HEK293 (cell line): ENCODE results near the gene TCEAL5.
"Not testable (repeated sequence)": the region's sequence is repeated elsewhere in the genome, so short reads cannot be mapped to it uniquely, and the experiment has no call there.

Experiments used
- CTCF ChIA-PET: fragments of 350-600 bp; formaldehyde crosslinking; extraction: SDS; loops from one replicate; lab custom pipeline; 2021; ENCODE audit warnings: antibody characterized with exemption; lab: Yijun Ruan, JAX
- POLR2A ChIA-PET: fragments of 300-600 bp; formaldehyde crosslinking; extraction: SDS; loops from one replicate; lab custom pipeline; 2020; ENCODE audit warnings: antibody characterized with exemption, inconsistent platforms; lab: Yijun Ruan, JAX
- H3K27ac ChIP-seq: fragments of 200-500 bp; sonication (Bioruptor generic); 2 replicates; pipeline ENCODE4 v1.5.1; 2014; ENCODE audit warnings: low read depth, low read length, control low read depth, inconsistent platforms; ENCODE audit errors: extremely low read depth
- H3K36me3 ChIP-seq, 2 experiments: fragments of 200-500 bp in 1 of 2; sonication (Bioruptor generic) in 1 of 2; 1 replicate in 1 of 2; 2 replicates in 1 of 2; pipeline ENCODE4 v1.5.1; 2014 to 2017; ENCODE audit warnings: inconsistent platforms in 2 of 2, low read length in 2 of 2; ENCODE audit not compliant: control insufficient read depth in 2 of 2, insufficient read depth in 1 of 2
- H3K4me1 ChIP-seq: fragments of 200-500 bp; sonication (Bioruptor generic); 2 replicates; pipeline ENCODE4 v1.5.1; 2014; ENCODE audit warnings: mild to moderate bottlenecking, low read length, inconsistent platforms; ENCODE audit not compliant: control insufficient read depth, insufficient read depth
- H3K4me3 ChIP-seq: 2 replicates; pipeline ENCODE4 v1.5.1; 2011; ENCODE audit warnings: low read depth, mild to moderate bottlenecking, control low read depth, low read length, moderate library complexity
- H3K9me3 ChIP-seq: fragments of 200-500 bp; sonication (Bioruptor generic); 2 replicates; pipeline ENCODE4 v1.5.1; 2014; ENCODE audit warnings: low read depth, low read length, inconsistent platforms; ENCODE audit not compliant: control insufficient read depth, insufficient read depth
- ZNF146 ChIP-seq: fragments of 450-650 bp; formaldehyde crosslinking; IDR thresholded peaks from 2 replicates; pipeline ENCODE4 v1.5.1; 2016; ENCODE audit warnings: missing biosample characterization, missing genetic modification characterization
- ZNF280D ChIP-seq: fragments of 450-650 bp; formaldehyde crosslinking; IDR thresholded peaks from 2 replicates; pipeline ENCODE4 v1.5.1; 2016; ENCODE audit warnings: missing biosample characterization, missing genetic modification characterization
- ZNF335 ChIP-seq: fragments of 450-650 bp; formaldehyde crosslinking; conservative IDR thresholded peaks from 2 replicates; pipeline ENCODE4 v1.5.1; 2016; ENCODE audit warnings: missing biosample characterization, missing genetic modification characterization
- ZNF792 ChIP-seq: fragments of 450-650 bp; formaldehyde crosslinking; IDR thresholded peaks from 2 replicates; pipeline ENCODE4 v1.5.1; 2016; ENCODE audit warnings: missing biosample characterization, missing genetic modification characterization
- TF ChIP-seq, protein P1 (sequence below): fragments of 450-650 bp; formaldehyde crosslinking; IDR thresholded peaks from 2 replicates; pipeline ENCODE4 v1.5.1; 2016; ENCODE audit warnings: missing biosample characterization, missing genetic modification characterization

The TCEAL5 gene

DNA sequence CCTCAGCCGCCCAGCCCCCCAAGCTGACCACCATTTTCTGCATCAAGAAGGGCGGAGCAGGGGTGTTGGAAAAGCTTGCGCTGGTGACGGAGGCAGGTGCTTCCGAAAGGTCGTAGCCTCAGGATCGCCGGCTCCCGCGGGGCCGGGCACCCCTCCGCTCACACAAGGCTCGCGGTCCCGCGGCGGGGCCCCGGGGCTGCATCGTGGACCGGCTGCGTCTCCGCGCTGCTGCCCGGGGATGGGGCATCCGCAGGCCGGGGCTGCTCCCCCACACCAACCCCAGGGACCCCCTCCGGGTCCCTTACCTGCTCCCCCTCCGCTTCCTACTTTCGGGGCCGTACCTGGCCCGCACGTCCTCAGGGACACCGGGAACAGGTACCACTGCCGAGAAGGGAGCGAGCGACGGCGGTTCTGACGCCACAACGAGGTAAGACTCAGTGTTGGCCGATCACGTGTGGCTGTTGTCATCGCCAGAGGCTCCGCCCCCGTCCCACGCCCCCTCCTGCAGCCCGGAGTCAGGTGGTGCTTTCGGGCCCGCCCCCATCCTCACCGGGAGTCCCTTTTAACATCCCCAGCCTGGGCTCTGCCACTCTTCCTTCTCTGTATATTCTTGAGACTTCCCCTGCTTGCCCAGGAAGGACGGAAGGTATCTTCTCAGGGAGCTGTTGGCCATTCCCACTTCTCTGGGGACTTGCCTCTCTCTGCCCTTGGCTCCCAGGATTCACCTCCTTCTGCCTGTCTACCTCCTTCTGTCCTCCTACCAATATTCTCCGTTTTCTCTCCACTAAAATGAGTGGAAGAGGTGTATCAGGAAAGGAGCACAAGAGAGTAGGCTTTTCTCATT is 34.2 kb upstream of the TCEAL5 start, which contains the start of gene BEX2 (continued):
- TF ChIP-seq, protein P1, sequence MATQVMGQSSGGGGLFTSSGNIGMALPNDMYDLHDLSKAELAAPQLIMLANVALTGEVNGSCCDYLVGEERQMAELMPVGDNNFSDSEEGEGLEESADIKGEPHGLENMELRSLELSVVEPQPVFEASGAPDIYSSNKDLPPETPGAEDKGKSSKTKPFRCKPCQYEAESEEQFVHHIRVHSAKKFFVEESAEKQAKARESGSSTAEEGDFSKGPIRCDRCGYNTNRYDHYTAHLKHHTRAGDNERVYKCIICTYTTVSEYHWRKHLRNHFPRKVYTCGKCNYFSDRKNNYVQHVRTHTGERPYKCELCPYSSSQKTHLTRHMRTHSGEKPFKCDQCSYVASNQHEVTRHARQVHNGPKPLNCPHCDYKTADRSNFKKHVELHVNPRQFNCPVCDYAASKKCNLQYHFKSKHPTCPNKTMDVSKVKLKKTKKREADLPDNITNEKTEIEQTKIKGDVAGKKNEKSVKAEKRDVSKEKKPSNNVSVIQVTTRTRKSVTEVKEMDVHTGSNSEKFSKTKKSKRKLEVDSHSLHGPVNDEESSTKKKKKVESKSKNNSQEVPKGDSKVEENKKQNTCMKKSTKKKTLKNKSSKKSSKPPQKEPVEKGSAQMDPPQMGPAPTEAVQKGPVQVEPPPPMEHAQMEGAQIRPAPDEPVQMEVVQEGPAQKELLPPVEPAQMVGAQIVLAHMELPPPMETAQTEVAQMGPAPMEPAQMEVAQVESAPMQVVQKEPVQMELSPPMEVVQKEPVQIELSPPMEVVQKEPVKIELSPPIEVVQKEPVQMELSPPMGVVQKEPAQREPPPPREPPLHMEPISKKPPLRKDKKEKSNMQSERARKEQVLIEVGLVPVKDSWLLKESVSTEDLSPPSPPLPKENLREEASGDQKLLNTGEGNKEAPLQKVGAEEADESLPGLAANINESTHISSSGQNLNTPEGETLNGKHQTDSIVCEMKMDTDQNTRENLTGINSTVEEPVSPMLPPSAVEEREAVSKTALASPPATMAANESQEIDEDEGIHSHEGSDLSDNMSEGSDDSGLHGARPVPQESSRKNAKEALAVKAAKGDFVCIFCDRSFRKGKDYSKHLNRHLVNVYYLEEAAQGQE (tag by site-specific recombination), result 0 out of 2 replicates have a peak, but pooled peaks have one; percentile 26
- peak; percentile 33; the same call in 1 of the 2 replicates for TF ChIP-seq ZNF335

GRCh38 chrX:103309860-103310554 is 33.5 kb upstream of the TCEAL5 start:
- no peaks in the 10 kb centered on the region for H3K9me3 ChIP-seq
- H3K36me3 ChIP-seq, result no peaks in the 10 kb centered on the region
- H3K4me1 ChIP-seq, result no peaks in the 10 kb centered on the region
- peak overlapping the region; percentile 55 for H3K4me3 ChIP-seq
- CTCF ChIA-PET, result no interaction called here
- H3K27ac ChIP-seq, result no peak overlapping the region; the same call in 1 of the 2 replicates
- TF ChIP-seq ZNF792 (tag by site-specific recombination), result no peak
- TF ChIP-seq, protein P1 (tag by site-specific recombination), result peak; percentile 89
- POLR2A ChIA-PET, result interaction anchor here (0.6 kb wide), 1 partner anchor 56 kb away, joined by 3 read pairs; no protein-coding TSS in a partner anchor

DNA sequence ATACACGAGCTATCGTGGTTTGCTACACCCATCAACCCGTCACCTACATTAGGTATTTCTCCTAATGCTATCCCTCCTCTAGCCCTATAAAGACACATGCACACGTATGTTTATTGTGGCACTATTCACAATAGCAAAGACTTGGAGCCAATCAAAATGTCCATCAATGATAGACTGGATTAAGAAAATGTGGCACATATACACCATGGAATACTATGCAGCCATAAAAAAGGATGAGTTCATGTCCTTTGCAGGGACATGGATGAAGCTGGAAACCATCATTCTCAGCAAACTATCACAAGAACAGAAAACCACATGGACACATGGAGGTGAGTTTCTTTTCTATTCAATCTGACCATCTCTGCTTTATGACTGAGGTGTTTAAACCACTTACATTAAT is 29.1 kb upstream of the TCEAL5 start:
- H3K4me1 ChIP-seq, H3K4me3 ChIP-seq, POLR2A ChIA-PET, H3K36me3 ChIP-seq, H3K27ac ChIP-seq, H3K9me3 ChIP-seq: not testable (repeated sequence)
- CTCF ChIA-PET, result interaction anchor here (0.6 kb wide), 1 partner anchor 73 kb away, joined by 3 read pairs; no protein-coding TSS in a partner anchor
- TF ChIP-seq ZNF280D (tag by site-specific recombination) (0 out of 2 replicates have a peak, but pooled peaks have one; percentile 26), ZNF146 (tag by site-specific recombination) (peak; percentile 94)
